Embryonic facial prominence (tissue), 1 donor: ENCODE results near the gene YJEFN3.

ENCODE experiments used
- DNase-seq: peaks from one replicate; pipeline ENCODE4 v3.0.0-alpha.2; 2016; ENCODE audit errors: extremely low spot score

The YJEFN3 gene

GRCh38 chr19:19552798-19553197, 24.1 kb downstream of the YJEFN3 start:
- DNase-seq: no peak

- no peak for DNase-seq
These were observed 25.0 kb downstream of the YJEFN3 start for GRCh38 chr19:19553670-19554069.

- DNase-seq: no peak
These were observed 25.6 kb downstream of the YJEFN3 start for GRCh38 chr19:19554074-19555023.

- no peak for DNase-seq
These were observed 29.3 kb downstream of the YJEFN3 start for GRCh38 chr19:19558055-19558454.

GRCh38 chr19:19558636-19559035, 29.9 kb downstream of the YJEFN3 start:
- DNase-seq: no peak

- DNase-seq: no peak
These were observed 31.2 kb downstream of the YJEFN3 start for GRCh38 chr19:19559931-19560330.

GRCh38 chr19:19561946-19562664, 33.4 kb downstream of the YJEFN3 start:
- DNase-seq: no peak

GRCh38 chr19:19562665-19563347, 34.1 kb downstream of the YJEFN3 start:
- no peak for DNase-seq

- DNase-seq: no peak
These were observed 34.7 kb downstream of the YJEFN3 start for GRCh38 chr19:19563348-19563848.

GRCh38 chr19:19566306-19566705, 37.6 kb downstream of the YJEFN3 start:
- DNase-seq: no peak

GRCh38 chr19:19567391-19567790, 38.7 kb downstream of the YJEFN3 start:
- DNase-seq: no peak

- DNase-seq: no peak
These were observed 40.4 kb downstream of the YJEFN3 start for GRCh38 chr19:19568802-19569756.

- no peak for DNase-seq
These were observed 41.9 kb downstream of the YJEFN3 start for GRCh38 chr19:19570571-19570970.

- no peak for DNase-seq
These were observed 42.5 kb downstream of the YJEFN3 start for GRCh38 chr19:19571071-19571786.

GRCh38 chr19:19575411-19575810, 46.7 kb downstream of the YJEFN3 start:
- no peak for DNase-seq

- no peak for DNase-seq
These were observed 49.5 kb downstream of the YJEFN3 start for GRCh38 chr19:19578252-19578651.

- no peak for DNase-seq
These were observed 51.0 kb downstream of the YJEFN3 start for GRCh38 chr19:19579533-19580361.

GRCh38 chr19:19580418-19580817, 51.7 kb downstream of the YJEFN3 start:
- no peak for DNase-seq

- DNase-seq: no peak
These were observed 52.7 kb downstream of the YJEFN3 start for GRCh38 chr19:19581391-19581790.
